Panc1 (cell line): Measurements from ENCODE around the gene NAT9. TPM values are rescaled to one million over a fixed set of nuclear protein-coding genes. Genes with fewer than 3 reads are reported as not detected.

Experiments
- ATAC-seq: fragments of 200-7000 bp; cut with Tn5 transposase; 2 replicates; pipeline ENCODE4 v1.9.1; 2020; ENCODE audit warnings: mild to moderate bottlenecking, moderate library complexity
- BruUV-seq: library from RNA; stranded (reverse); fragments of 400-500 nt; replicated peaks from 2 replicates; lab custom pipeline; 2021; lab: Mats Ljungman, UMichigan
- CTCF ChIA-PET: fragments of 300-600 bp; sonication (Branson Sonifier 250); formaldehyde crosslinking; loops from one replicate; lab custom pipeline; 2022; ENCODE audit warnings: antibody characterized with exemption; lab: Charles Lee
- POLR2A ChIA-PET: fragments of 300-600 bp; sonication (Branson Sonifier 250); formaldehyde crosslinking; loops from one replicate; lab custom pipeline; 2022; ENCODE audit warnings: antibody characterized with exemption; lab: Charles Lee
- DNase-seq: peaks from one replicate; pipeline ENCODE4 v3.0.0-alpha.2; 2010; ENCODE audit warnings: low read depth, low spot score
- H3K27ac ChIP-seq: 2 replicates; pipeline ENCODE4 v1.5.1; 2011; ENCODE audit warnings: mild to moderate bottlenecking, low read length, inconsistent platforms
- H3K27me3 ChIP-seq: fragments of 200-500 bp; sonication (Bioruptor generic); 2 replicates; pipeline ENCODE4 v1.6.0; 2014; ENCODE audit warnings: low read length, inconsistent platforms; ENCODE audit not compliant: control insufficient read depth, insufficient read depth
- H3K36me3 ChIP-seq: fragments of 200-500 bp; sonication (Bioruptor generic); 2 replicates; pipeline ENCODE4 v1.5.1; 2014; ENCODE audit warnings: inconsistent platforms, mild to moderate bottlenecking, low read length, moderate library complexity; ENCODE audit not compliant: control insufficient read depth, insufficient read depth
- H3K4me1 ChIP-seq: 2 replicates; pipeline ENCODE4 v1.5.1; 2011; ENCODE audit warnings: inconsistent platforms, mild to moderate bottlenecking, low read length, moderate library complexity; ENCODE audit not compliant: control insufficient read depth, insufficient read depth
- H3K4me3 ChIP-seq, 2 experiments: 2 replicates each; pipeline ENCODE4 v1.5.1; 2011 to 2012; ENCODE audit warnings: low read depth in 2 of 2, low read length in 2 of 2, mild to moderate bottlenecking in 2 of 2, inconsistent platforms in 1 of 2, moderate library complexity in 1 of 2
- H3K9me3 ChIP-seq: fragments of 200-500 bp; sonication (Bioruptor generic); 2 replicates; pipeline ENCODE4 v1.5.1; 2014; ENCODE audit warnings: low read depth, mild to moderate bottlenecking, inconsistent platforms, low read length, moderate library complexity; ENCODE audit not compliant: control insufficient read depth, insufficient read depth
- CTCF ChIP-seq: fragments of 450-650 bp; IDR thresholded peaks from 2 replicates; pipeline ENCODE4 v1.5.1; 2017; ENCODE audit warnings: mild to moderate bottlenecking
- POLR2AphosphoS5 ChIP-seq: IDR thresholded peaks from 2 replicates; pipeline ENCODE4 v1.6.1; 2012; ENCODE audit warnings: mild to moderate bottlenecking, low read depth, low read length, moderate library complexity
- REST ChIP-seq, 2 experiments: IDR thresholded peaks; 2 replicates each; pipeline ENCODE4 v1.6.1; 2011 to 2012; ENCODE audit warnings: low read depth in 2 of 2, control low read depth in 1 of 2, low read length in 1 of 2, mild to moderate bottlenecking in 1 of 2, moderate library complexity in 1 of 2; ENCODE audit not compliant: insufficient read depth in 1 of 2
- SIN3A ChIP-seq: IDR thresholded peaks from 2 replicates; pipeline ENCODE4 v1.6.1; 2012; ENCODE audit warnings: low read depth, mild to moderate bottlenecking, low read length, moderate library complexity, borderline replicate concordance; ENCODE audit not compliant: insufficient read depth
- TCF7L2 ChIP-seq: IDR thresholded peaks from 2 replicates; pipeline ENCODE4 v1.6.1; 2011; ENCODE audit warnings: mild to moderate bottlenecking, low read depth, low read length, inconsistent platforms
- in situ Hi-C: cut with HindIII; loops from 2 replicates; pipeline ENCODE4 v1.10.0; 2016; ENCODE audit warnings: low sequenced_read_pairs, low pct_unique_long_range_greater_than_20kb
- intact Hi-C: fragments of 100-400 bp; cut with micrococcal nuclease; formaldehyde crosslinking; loops from one replicate; pipeline ENCODE4 v1.10.0; 2022; ENCODE audit not compliant: unreplicated experiment
- total RNA-seq: library from RNA; stranded (reverse); gene quantifications from one replicate; pipeline ENCODE4 v1.2.1, GENCODE V29; 2021; ENCODE audit not compliant: unreplicated experiment

Gene NAT9
- total RNA-seq, 1 experiment from 2014 or later = 90.1 TPM

- H3K36me3 ChIP-seq = no peaks in the 10 kb centered on the region
- peaks cover 9% of the 10 kb centered on the region for H3K4me1 ChIP-seq
- H3K27ac ChIP-seq = no peak overlapping the region
- ATAC-seq = no peak
- no peaks in the 10 kb centered on the region for H3K9me3 ChIP-seq
- ChIA-PET CTCF (interaction anchor here (0.7 kb wide), 1 partner anchor 81 kb away, joined by 7 read pairs; no protein-coding TSS in a partner anchor), POLR2A (no interaction called here)
- DNase-seq = no peak
- TF ChIP-seq SIN3A (no peak), CTCF (no peak), TCF7L2 (no peak), POLR2AphosphoS5 (no peak), REST (IDR thresholded peaks at IDR 0.05; ENCODE audit: insufficient read depth in 1 of 2, low read depth in 2 of 2, low read length in 1 of 2) (no peak)
- intact Hi-C loops (loop anchor here (5.0 kb wide), 1 partner anchor 122 kb away; no protein-coding TSS in a partner anchor), in situ Hi-C loops (no loop called here)
- no peak overlapping the region for H3K4me3 ChIP-seq
- no TSS peak for BruUV-seq
- H3K27me3 ChIP-seq = 0 out of 2 replicates have a peak, but pooled peaks cover 3% of the 10 kb centered on the region
Observed at GRCh38 chr17:74740173-74740572, 36.0 kb downstream of the NAT9 start.

GRCh38 chr17:74739227-74739831 lies 36.8 kb downstream of the NAT9 start:
- CTCF ChIA-PET = interaction anchor here (0.7 to 1.6 kb wide), 2 partner anchors 32 to 80 kb away, joined by 6 to 7 read pairs; no protein-coding TSS in a partner anchor
- in situ Hi-C loops = no loop called here
- intact Hi-C loops = loop anchor here (5.0 kb wide), 1 partner anchor 172 kb away; the partner anchor contains the start of gene CD300H
- Histone ChIP-seq H3K27ac (no peak overlapping the region), H3K27me3 (0 out of 2 replicates have a peak, but pooled peaks cover 3% of the 10 kb centered on the region), H3K36me3 (no peaks in the 10 kb centered on the region), H3K9me3 (no peaks in the 10 kb centered on the region), H3K4me1 (peaks cover 7% of the 10 kb centered on the region), H3K4me3 (no peak overlapping the region)
- ATAC-seq = no peak
- TF ChIP-seq TCF7L2 = no peak
- no peak for TF ChIP-seq POLR2AphosphoS5
- TF ChIP-seq SIN3A = no peak
- TF ChIP-seq REST (IDR thresholded peaks at IDR 0.05; ENCODE audit: insufficient read depth in 1 of 2, low read depth in 2 of 2, low read length in 1 of 2) = no peak
- no peak for TF ChIP-seq CTCF
- no peak for DNase-seq
- BruUV-seq = no TSS peak
- POLR2A ChIA-PET = no interaction called here
